Kidney (tissue), 14 donors: Measurements from ENCODE around the gene RNF39. TPM values are rescaled to one million over a fixed set of nuclear protein-coding genes. Genes with fewer than 3 reads are reported as not detected.

Source experiments
- DNase-seq, 5 donors: peaks; one replicate each; pipeline ENCODE4 v3.0.0-alpha.2; 2013 to 2020
- FAIRE-seq: peaks from 2 replicates; lab custom pipeline; 2012; peaks lifted over from hg19 to GRCh38; lab: Jason Lieb, UNC
- H3K27ac ChIP-seq, 2 donors: one replicate each; pipeline ENCODE4 v1.7.0; 2013; ENCODE audit warnings: low read depth in 2 of 2, low read length in 2 of 2, inconsistent platforms in 1 of 2
- H3K27me3 ChIP-seq: one replicate; pipeline ENCODE4 v1.7.1; 2013; ENCODE audit warnings: low read length, inconsistent platforms; ENCODE audit not compliant: control insufficient read depth, insufficient read depth
- H3K36me3 ChIP-seq, 3 donors: one replicate each; pipeline versions ENCODE4 v1.7.0 to v1.7.1; 2013; ENCODE audit warnings: low read length in 3 of 3, control low read depth in 1 of 3, inconsistent platforms in 1 of 3; ENCODE audit not compliant: insufficient read depth in 3 of 3, control insufficient read depth in 2 of 3
- H3K4me1 ChIP-seq, 3 donors: one replicate each; pipeline versions ENCODE4 v1.7.0 to v1.7.1; 2013; ENCODE audit warnings: low read length in 3 of 3, inconsistent platforms in 1 of 3, low read depth in 1 of 3; ENCODE audit not compliant: control insufficient read depth in 2 of 3, insufficient read depth in 2 of 3
- H3K4me3 ChIP-seq, 3 donors: one replicate each; pipeline versions ENCODE4 v1.7.0 to v1.8.1; 2013; ENCODE audit warnings: low read length in 3 of 3, control low read depth in 1 of 3, inconsistent platforms in 1 of 3
- H3K9ac ChIP-seq, 3 donors: one replicate each; pipeline versions ENCODE4 v1.7.0 to v1.7.1; 2013; ENCODE audit warnings: low read length in 3 of 3, control low read depth in 1 of 3, inconsistent platforms in 1 of 3
- H3K9me3 ChIP-seq, 3 donors: one replicate each; pipeline versions ENCODE4 v1.7.0 to v1.7.1; 2013; ENCODE audit warnings: low read length in 3 of 3, control low read depth in 1 of 3, inconsistent platforms in 1 of 3; ENCODE audit not compliant: control insufficient read depth in 2 of 3, insufficient read depth in 1 of 3
- intact Hi-C: fragments of 100-400 bp; cut with DNase I; formaldehyde crosslinking; loops from one replicate; pipeline ENCODE4 v1.11.1; 2022
- polyA plus RNA-seq: library from polyadenylated mRNA; stranded (reverse); fragments of 350-450 nt; fragmentation: Illumina TruSeq; extraction: RNeasy Lipid Tissue Mini Kit (QIAGEN cat#74804); gene quantifications from one replicate; pipeline ENCODE4 v1.2.3, GENCODE V29; 2014; ENCODE audit warnings: low read depth, low replicate concordance; ENCODE audit not compliant: insufficient read depth
- total RNA-seq: library from RNA; stranded (reverse); fragmentation: NEBNext Ultra II Directional; extraction: Animal tissue kit (Norgen Biotek cat#: 25700); gene quantifications from one replicate; pipeline ENCODE4 v1.2.1, GENCODE V29; 2021
- TF ChIP-seq, protein P1 (sequence below): IDR thresholded peaks from 3 replicates; pipeline ENCODE4 v1.5.1; 2012; ENCODE audit warnings: mild to moderate bottlenecking, moderate library complexity, borderline replicate concordance; ENCODE audit not compliant: insufficient read depth; ENCODE audit errors: extremely low read depth
- donor health status: control.
- donor health status: control.
- donor health status: control.
- donor health status: control.
- donor health status: control.
- donor health status: DM: yes; HTN: yes; CAD: no.
- donor health status: Normal renal cell carcinoma (clear cell type).

The RNF39 gene
- total and polyA plus RNA-seq, 2 donors from 2014 or later, result 1.3 TPM; not detected in 1

GRCh38 chr6:30073489-30074235 is 1.9 kb downstream of the RNF39 start:
- Histone ChIP-seq H3K36me3 (peaks cover 0 to 5% (median 0%) of the 10 kb centered on the region in 3 donors), H3K9ac (no peak overlapping the region), H3K4me3 (no peak overlapping the region), H3K4me1 (peaks cover 0 to 8% (median 3%) of the 10 kb centered on the region in 3 donors), H3K27ac (no peak overlapping the region), H3K9me3 (no peaks in the 10 kb centered on the region), H3K27me3 (peaks cover 51% of the 10 kb centered on the region)
- TF ChIP-seq, protein P1, sequence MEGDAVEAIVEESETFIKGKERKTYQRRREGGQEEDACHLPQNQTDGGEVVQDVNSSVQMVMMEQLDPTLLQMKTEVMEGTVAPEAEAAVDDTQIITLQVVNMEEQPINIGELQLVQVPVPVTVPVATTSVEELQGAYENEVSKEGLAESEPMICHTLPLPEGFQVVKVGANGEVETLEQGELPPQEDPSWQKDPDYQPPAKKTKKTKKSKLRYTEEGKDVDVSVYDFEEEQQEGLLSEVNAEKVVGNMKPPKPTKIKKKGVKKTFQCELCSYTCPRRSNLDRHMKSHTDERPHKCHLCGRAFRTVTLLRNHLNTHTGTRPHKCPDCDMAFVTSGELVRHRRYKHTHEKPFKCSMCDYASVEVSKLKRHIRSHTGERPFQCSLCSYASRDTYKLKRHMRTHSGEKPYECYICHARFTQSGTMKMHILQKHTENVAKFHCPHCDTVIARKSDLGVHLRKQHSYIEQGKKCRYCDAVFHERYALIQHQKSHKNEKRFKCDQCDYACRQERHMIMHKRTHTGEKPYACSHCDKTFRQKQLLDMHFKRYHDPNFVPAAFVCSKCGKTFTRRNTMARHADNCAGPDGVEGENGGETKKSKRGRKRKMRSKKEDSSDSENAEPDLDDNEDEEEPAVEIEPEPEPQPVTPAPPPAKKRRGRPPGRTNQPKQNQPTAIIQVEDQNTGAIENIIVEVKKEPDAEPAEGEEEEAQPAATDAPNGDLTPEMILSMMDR, result no peak
- intact Hi-C loops, result no loop called here
- FAIRE-seq (no peak), DNase-seq (no peak)

GRCh38 chr6:30071858-30072257 is 3.7 kb downstream of the RNF39 start:
- peaks cover 0 to 10% (median 3%) of the 10 kb centered on the region in 3 donors for H3K4me1 ChIP-seq
- peaks cover 0 to 5% (median 0%) of the 10 kb centered on the region in 3 donors for H3K36me3 ChIP-seq
- H3K27ac ChIP-seq, result no peak overlapping the region
- no peak overlapping the region for H3K4me3 ChIP-seq
- intact Hi-C loops, result no loop called here
- TF ChIP-seq, protein P1, result no peak
- peaks cover 35% of the 10 kb centered on the region for H3K27me3 ChIP-seq
- no peaks in the 10 kb centered on the region for H3K9me3 ChIP-seq
- DNase-seq, result no peak
- H3K9ac ChIP-seq, result no peak overlapping the region
- FAIRE-seq, result no peak

GRCh38 chr6:30071081-30071818 is 4.3 kb downstream of the RNF39 start:
- FAIRE-seq (no peak), DNase-seq (peak; percentile 32 to 84 (median 69))
- H3K27ac ChIP-seq, result no peak overlapping the region
- peaks cover 0 to 13% (median 3%) of the 10 kb centered on the region in 3 donors for H3K4me1 ChIP-seq
- H3K27me3 ChIP-seq, result peaks cover 30% of the 10 kb centered on the region
- TF ChIP-seq, protein P1, result no peak
- peaks cover 0 to 5% (median 0%) of the 10 kb centered on the region in 3 donors for H3K36me3 ChIP-seq
- H3K9me3 ChIP-seq, result no peaks in the 10 kb centered on the region
- H3K9ac ChIP-seq, result no peak overlapping the region
- H3K4me3 ChIP-seq, result no peak overlapping the region
- intact Hi-C loops, result no loop called here
